HepG2 (cell line): ENCODE results near the gene NCOA5. TPM values are rescaled to one million over a fixed set of nuclear protein-coding genes. Genes with fewer than 3 reads are reported as not detected.

Experiments
- ASH2L ChIP-seq: fragments of 300-600, 200-600 bp; sonication (generic); IDR thresholded peaks from 2 replicates; pipeline ENCODE4 v1.7.0; 2017; ENCODE audit warnings: low read depth, mild to moderate bottlenecking, moderate library complexity, mixed read lengths, low read length; ENCODE audit not compliant: insufficient read length
- CHD2 ChIP-seq: IDR thresholded peaks from 2 replicates; pipeline ENCODE4 v1.6.1; 2011; ENCODE audit warnings: low read depth, low read length, improper control_type of control experiment
- CREBL2 ChIP-seq: sonication (generic); formaldehyde crosslinking; IDR thresholded peaks from 2 replicates; pipeline ENCODE4 v1.8.1; 2023; ENCODE audit warnings: missing genetic modification reagents, mild to moderate bottlenecking, borderline replicate concordance
- ELK4 ChIP-seq: sonication (generic); formaldehyde crosslinking; IDR thresholded peaks from 2 replicates; pipeline ENCODE4 v1.9.0; 2021; ENCODE audit warnings: missing genetic modification reagents, borderline replicate concordance
- FOXK2 ChIP-seq: fragments of 450-650 bp; IDR thresholded peaks from 2 replicates; pipeline ENCODE4 v1.6.1; 2016
- GPN1 ChIP-seq: sonication (generic); formaldehyde crosslinking; IDR thresholded peaks from 2 replicates; pipeline ENCODE4 v1.5.1; 2020; ENCODE audit warnings: missing genetic modification reagents, borderline replicate concordance
- GRHL1 ChIP-seq: sonication (generic); formaldehyde crosslinking; conservative IDR thresholded peaks from 2 replicates; pipeline ENCODE4 v1.8.0; 2022; ENCODE audit warnings: missing genetic modification reagents
- HMG20A ChIP-seq: IDR thresholded peaks from 2 replicates; pipeline ENCODE4 v1.6.1; 2016; ENCODE audit warnings: borderline replicate concordance
- JUN ChIP-seq: sonication (generic); formaldehyde crosslinking; IDR thresholded peaks from 2 replicates; pipeline ENCODE4 v1.4.0; 2020; ENCODE audit warnings: mild to moderate bottlenecking, missing genetic modification reagents
- KLF15 ChIP-seq: sonication (generic); formaldehyde crosslinking; IDR thresholded peaks from 2 replicates; pipeline ENCODE4 v1.8.1; 2023; ENCODE audit warnings: borderline replicate concordance, mild to moderate bottlenecking, inconsistent platforms, missing genetic modification reagents, mixed read lengths
- KLF9 ChIP-seq: IDR thresholded peaks from 2 replicates; pipeline ENCODE4 v1.6.1; 2016; ENCODE audit warnings: low read depth
- LBX2 ChIP-seq: sonication (generic); formaldehyde crosslinking; IDR thresholded peaks from 2 replicates; pipeline ENCODE4 v1.5.0; 2020; ENCODE audit warnings: missing genetic modification reagents, mild to moderate bottlenecking, borderline replicate concordance
- NR0B2 ChIP-seq: sonication (generic); formaldehyde crosslinking; IDR thresholded peaks from 2 replicates; pipeline ENCODE4 v1.4.0; 2020; ENCODE audit warnings: mild to moderate bottlenecking, missing genetic modification reagents
- NRL ChIP-seq: sonication (generic); formaldehyde crosslinking; IDR thresholded peaks from 2 replicates; pipeline ENCODE4 v1.5.0; 2020; ENCODE audit warnings: missing genetic modification reagents, mild to moderate bottlenecking, moderate library complexity, borderline replicate concordance
- SCMH1 ChIP-seq: sonication (generic); formaldehyde crosslinking; IDR thresholded peaks from 2 replicates; pipeline ENCODE4 v1.9.0; 2021; ENCODE audit warnings: missing genetic modification reagents, mild to moderate bottlenecking, borderline replicate concordance
- SMAD9 ChIP-seq: sonication (generic); formaldehyde crosslinking; IDR thresholded peaks from 2 replicates; pipeline ENCODE4 v1.5.1; 2020; ENCODE audit warnings: mild to moderate bottlenecking, missing genetic modification reagents
- TBX3 ChIP-seq: fragments of 450-650 bp; IDR thresholded peaks from 2 replicates; pipeline ENCODE4 v1.6.1; 2017; ENCODE audit warnings: antibody characterized with exemption, mild to moderate bottlenecking, inconsistent platforms, borderline replicate concordance
- TEAD3 ChIP-seq: optimal IDR thresholded peaks from 2 replicates; pipeline ENCODE3; 2016; ENCODE audit warnings: borderline replicate concordance
- ZNF230 ChIP-seq: sonication (generic); formaldehyde crosslinking; IDR thresholded peaks from 2 replicates; pipeline ENCODE4 v1.4.0; 2020; ENCODE audit warnings: mild to moderate bottlenecking, missing genetic modification reagents
- ZNF34 ChIP-seq: sonication (generic); formaldehyde crosslinking; IDR thresholded peaks from 2 replicates; pipeline ENCODE4 v1.4.0; 2020; ENCODE audit warnings: mild to moderate bottlenecking, missing genetic modification reagents, borderline replicate concordance
- ZNF468 ChIP-seq: sonication (generic); formaldehyde crosslinking; IDR thresholded peaks from 2 replicates; pipeline ENCODE4 v1.8.0; 2022; ENCODE audit warnings: mild to moderate bottlenecking, moderate library complexity, missing genetic modification reagents
- ZNF557 ChIP-seq: sonication (generic); formaldehyde crosslinking; IDR thresholded peaks from 2 replicates; pipeline ENCODE4 v1.4.0; 2020; ENCODE audit warnings: missing genetic modification reagents
- ZNF749 ChIP-seq: sonication (generic); formaldehyde crosslinking; IDR thresholded peaks from 2 replicates; pipeline ENCODE4 v1.8.0; 2022; ENCODE audit warnings: mild to moderate bottlenecking, missing genetic modification reagents, moderate library complexity, borderline replicate concordance
- ZNF770 ChIP-seq: sonication (generic); formaldehyde crosslinking; IDR thresholded peaks from 2 replicates; pipeline ENCODE4 v1.5.0; 2020; ENCODE audit warnings: mild to moderate bottlenecking, missing genetic modification reagents
- ZNF878 ChIP-seq: sonication (generic); formaldehyde crosslinking; IDR thresholded peaks from 2 replicates; pipeline ENCODE4 v1.8.1; 2023; ENCODE audit warnings: mild to moderate bottlenecking, missing genetic modification reagents, moderate library complexity
- polyA plus RNA-seq, 8 experiments: library from polyadenylated mRNA; depleted of rRNA in 3 of 8; stranded (reverse) in 7 of 8; unstranded in 1 of 8; fragments of >200 nt; fragmentation: Illumina TruSeq in 4 of 8; extraction: Trizol in 4 of 8; gene quantifications; 2 replicates each; pipeline versions ENCODE4 v1.2.1 to v1.2.3, GENCODE V29; 2011 to 2016; ENCODE audit warnings: low read depth in 4 of 8, missing spikeins in 1 of 8, mixed read lengths in 1 of 8; ENCODE audit not compliant: insufficient read depth in 1 of 8
- total RNA-seq, 5 experiments: library from RNA; depleted of rRNA; stranded (reverse); fragments of >200 nt; fragmentation: Illumina TruSeq; extraction: Trizol; gene quantifications; 2 replicates each; pipeline ENCODE4 v1.2.3, GENCODE V29; 2016; ENCODE audit warnings: low read depth in 1 of 5

NCOA5 gene
- total and polyA plus RNA-seq, 2 of the 13 experiments (the other 11 are each of a cell fraction or from before 2014, with no cell fraction given): 16.5 to 28.4 TPM

GRCh38 chr20:46027245-46027853 is 62.4 kb downstream of the NCOA5 start (continued):
- TF ChIP-seq CREBL2 (CRISPR knock-in tag) (no peak), NRL (CRISPR knock-in tag) (no peak), ZNF770 (no peak), ZNF749 (CRISPR knock-in tag) (no peak), NR0B2 (CRISPR knock-in tag) (no peak), TEAD3 (CRISPR knock-in tag) (no peak), KLF9 (no peak), SMAD9 (CRISPR knock-in tag) (no peak), ZNF230 (no peak), ZNF878 (no peak), ASH2L (no peak), JUN (CRISPR knock-in tag) (peak; percentile 40; the same call in 1 of the 2 replicates), ZNF557 (CRISPR knock-in tag) (peak; percentile 68; the same call in 1 of the 2 replicates), ELK4 (no peak), GRHL1 (CRISPR knock-in tag) (no peak), GPN1 (CRISPR knock-in tag) (no peak), ZNF468 (CRISPR knock-in tag) (no peak), ZNF34 (CRISPR knock-in tag) (no peak), LBX2 (no peak), SCMH1 (no peak), TBX3 (no peak), FOXK2 (no peak), HMG20A (CRISPR knock-in tag) (no peak), CHD2 (no peak), KLF15 (CRISPR knock-in tag) (no peak)
